Endodermal cell (in vitro differentiated cells): ENCODE data around the gene ARID3B. TPM values are rescaled to one million over a fixed set of nuclear protein-coding genes. Genes with fewer than 3 reads are reported as not detected.

Source experiments
- DNase-seq: peaks from one replicate; pipeline ENCODE4 v3.0.0-alpha.2; 2017
- H3K27ac ChIP-seq: 2 replicates; pipeline ENCODE4 v1.5.1; 2013; ENCODE audit warnings: mild to moderate bottlenecking, low read depth, low read length, moderate library complexity
- H3K27me3 ChIP-seq: 2 replicates; pipeline ENCODE4 v1.6.1; 2013; ENCODE audit warnings: mild to moderate bottlenecking, low read length, moderate library complexity; ENCODE audit not compliant: insufficient read depth, control insufficient read depth, poor library complexity, severe bottlenecking
- H3K36me3 ChIP-seq: 2 replicates; pipeline ENCODE4 v1.7.0; 2013; ENCODE audit warnings: mild to moderate bottlenecking, low read length, moderate library complexity; ENCODE audit not compliant: control insufficient read depth, insufficient read depth
- H3K4me1 ChIP-seq: one replicate; pipeline ENCODE4 v1.7.0; 2013; ENCODE audit warnings: low read length; ENCODE audit not compliant: control insufficient read depth, insufficient read depth
- H3K4me3 ChIP-seq: 2 replicates; pipeline ENCODE4 v1.5.1; 2013; ENCODE audit warnings: mild to moderate bottlenecking, low read length, moderate library complexity
- H3K9ac ChIP-seq: 2 replicates; pipeline ENCODE4 v1.6.1; 2013; ENCODE audit warnings: mild to moderate bottlenecking, low read length, moderate library complexity; ENCODE audit not compliant: poor library complexity, severe bottlenecking; ENCODE audit errors: extremely low read depth
- H3K9me3 ChIP-seq: 2 replicates; pipeline ENCODE4 v1.6.1; 2013; ENCODE audit warnings: mild to moderate bottlenecking, low read length, moderate library complexity; ENCODE audit not compliant: control insufficient read depth
- H3K27ac Mint-ChIP-seq: 2 replicates; pipeline ENCODE4 v1.8.0; 2020; ENCODE audit warnings: mixed read lengths
- H3K27me3 Mint-ChIP-seq: 2 replicates; pipeline ENCODE4 v1.8.0; 2021; ENCODE audit warnings: mild to moderate bottlenecking, mixed read lengths; ENCODE audit not compliant: insufficient read depth
- H3K36me3 Mint-ChIP-seq: 2 replicates; pipeline ENCODE4 v1.8.0; 2020; ENCODE audit warnings: low read depth, mixed read lengths
- H3K4me1 Mint-ChIP-seq: 2 replicates; pipeline ENCODE4 v1.8.0; 2020; ENCODE audit warnings: mixed read lengths
- H3K4me3 Mint-ChIP-seq: 2 replicates; pipeline ENCODE4 v1.8.0; 2020; ENCODE audit warnings: mild to moderate bottlenecking, moderate library complexity, mixed read lengths
- H3K9me3 Mint-ChIP-seq: 2 replicates; pipeline ENCODE4 v1.8.0; 2020; ENCODE audit warnings: mild to moderate bottlenecking, mixed read lengths
- CTCF ChIP-seq: fragments of 200-600 bp; sonication (generic); conservative IDR thresholded peaks from 2 replicates; pipeline ENCODE4 v1.5.0; 2021; ENCODE audit warnings: antibody characterized with exemption, mild to moderate bottlenecking
- WGBS, 2 experiments: methylation state at CpG; one replicate each; pipeline versions ENCODE4 v1.1.5 to v1.1.7; 2013; ENCODE audit warnings: missing lambda C conversion rate in 2 of 2, mixed read lengths in 1 of 2; ENCODE audit not compliant: insufficient coverage in 1 of 2, insufficient read length in 1 of 2; 5-methylcytosine and 5-hydroxymethylcytosine counted together
- total RNA-seq, 2 donors: library from RNA; stranded (reverse); fragmentation: NEBNext Ultra II Directional in 1 of 2; extraction: Animal tissue kit (Norgen Biotek cat#: 25700) in 1 of 2; gene quantifications; 2 replicates in 1 of 2; 3 replicates in 1 of 2; pipeline ENCODE4 v1.2.1, GENCODE V29; 2021

The ARID3B gene
- total RNA-seq, 2 donors from 2014 or later: 98.1 to 99.4 TPM

GRCh38 chr15:74641151-74641550, 100.1 kb downstream of the ARID3B start:
- WGBS, 2 experiments: 95% methylated on average over 1 of the region's 1 CpG; no CpG with 5 or more reads in 1 of the 2 experiments

GRCh38 chr15:74642348-74642733, 101.3 kb downstream of the ARID3B start:
- H3K36me3 Mint-ChIP-seq: peaks cover 9% of the 10 kb centered on the region
- peaks cover 31% of the 10 kb centered on the region for H3K4me1 Mint-ChIP-seq
- Histone ChIP-seq H3K27me3 (no peaks in the 10 kb centered on the region), H3K9me3 (no peaks in the 10 kb centered on the region), H3K27ac (no peak overlapping the region), H3K36me3 (peaks cover 39% of the 10 kb centered on the region), H3K4me3 (no peak overlapping the region), H3K9ac (peak overlapping the region; percentile 26), H3K4me1 (peaks cover 17% of the 10 kb centered on the region)
- H3K4me3 Mint-ChIP-seq: peak overlapping the region; percentile 18
- no peaks in the 10 kb centered on the region for H3K9me3 Mint-ChIP-seq
- DNase-seq: no peak
- no peak for TF ChIP-seq CTCF
- peak overlapping the region; percentile 90 for H3K27ac Mint-ChIP-seq
- H3K27me3 Mint-ChIP-seq: no peaks in the 10 kb centered on the region
- WGBS, 2 experiments: 91 to 93% methylated on average over 4 of the region's 4 CpGs

More at GRCh38 chr15:74641151-74641550, 100.1 kb downstream of the ARID3B start:
- Histone ChIP-seq H3K9ac (no peak overlapping the region), H3K27me3 (no peaks in the 10 kb centered on the region), H3K4me1 (peaks cover 17% of the 10 kb centered on the region), H3K36me3 (peaks cover 49% of the 10 kb centered on the region), H3K4me3 (no peak overlapping the region), H3K9me3 (no peaks in the 10 kb centered on the region), H3K27ac (no peak overlapping the region)
- H3K4me1 Mint-ChIP-seq: peaks cover 31% of the 10 kb centered on the region
- peaks cover 11% of the 10 kb centered on the region for H3K36me3 Mint-ChIP-seq
- DNase-seq: no peak
- no peaks in the 10 kb centered on the region for H3K9me3 Mint-ChIP-seq
- TF ChIP-seq CTCF: no peak
- H3K27ac Mint-ChIP-seq: peak overlapping the region; percentile 16
- no peaks in the 10 kb centered on the region for H3K27me3 Mint-ChIP-seq
- no peak overlapping the region for H3K4me3 Mint-ChIP-seq

- DNase-seq: peak; percentile 85
- Mint-ChIP-seq H3K4me3 (peak overlapping the region; percentile 18), H3K4me1 (peaks cover 31% of the 10 kb centered on the region), H3K36me3 (peaks cover 6% of the 10 kb centered on the region), H3K27me3 (no peaks in the 10 kb centered on the region), H3K27ac (peak overlapping the region; percentile 90), H3K9me3 (no peaks in the 10 kb centered on the region)
- peak overlapping the region; percentile 26 for H3K9ac ChIP-seq
- 80 to 92% methylated on average over 9 to 11 of the region's 11 CpGs for WGBS, 2 experiments
- no peak overlapping the region for H3K4me3 ChIP-seq
- H3K36me3 ChIP-seq: peaks cover 32% of the 10 kb centered on the region
- H3K9me3 ChIP-seq: no peaks in the 10 kb centered on the region
- peaks cover 17% of the 10 kb centered on the region for H3K4me1 ChIP-seq
- H3K27ac ChIP-seq: peak overlapping the region; percentile 40
- TF ChIP-seq CTCF: no peak
- H3K27me3 ChIP-seq: no peaks in the 10 kb centered on the region
Observed at GRCh38 chr15:74642734-74643664, 102.0 kb downstream of the ARID3B start.
